Stimulated activated CD4-positive, alpha-beta T cell treated with anti-CD3 and anti-CD28 coated beads, Interleukin-15, amount 100 ng/mL, for 48 hours (primary cell): Measurements from ENCODE around the gene NUDT9.
A peak's percentile ranks its signal among the peaks of the same experiment; 100 is the strongest.
"Not testable (repeated sequence)": the region's sequence is repeated elsewhere in the genome, so short reads cannot be mapped to it uniquely, and the experiment has no call there.

ENCODE experiments used
- DNase-seq, 2 donors: peaks; one replicate each; pipeline ENCODE4 v3.0.0-alpha.2; 2020; ENCODE audit warnings: low read depth in 2 of 2

Gene NUDT9

GRCh38 chr4:87422104-87423052, at the start of gene NUDT9:
Gene NUDT9 (plus strand): TSS chr4:87422573. CDS start chr4:87422906, 333 bp downstream.
- peak; percentile 76 to 79 for DNase-seq

- no peak for DNase-seq
Observed at GRCh38 chr4:87375719-87376291, 46.6 kb upstream of the NUDT9 start.

GRCh38 chr4:87377816-87378215, 44.6 kb upstream of the NUDT9 start:
- DNase-seq, result no peak

- no peak for DNase-seq
Observed at GRCh38 chr4:87382116-87382515, 40.3 kb upstream of the NUDT9 start.

- DNase-seq, result no peak
Observed at GRCh38 chr4:87382931-87383330, 39.4 kb upstream of the NUDT9 start.

- DNase-seq, result not testable (repeated sequence)
Observed at GRCh38 chr4:87384466-87385132, 37.8 kb upstream of the NUDT9 start.

GRCh38 chr4:87387237-87387636, 35.1 kb upstream of the NUDT9 start:
- DNase-seq, result no peak

- DNase-seq, result no peak
Observed at GRCh38 chr4:87388901-87389300, 33.5 kb upstream of the NUDT9 start.

GRCh38 chr4:87390055-87390454, 32.3 kb upstream of the NUDT9 start:
- DNase-seq, result not testable (repeated sequence)

GRCh38 chr4:87390551-87390890, 31.9 kb upstream of the NUDT9 start:
- no peak for DNase-seq

GRCh38 chr4:87390891-87391575, 31.3 kb upstream of the NUDT9 start, which contains the start of gene HSD17B11:
Gene HSD17B11 (minus strand): TSS chr4:87391188. CDS start chr4:87391070, 118 bp downstream.
- DNase-seq, result peak; percentile 70 to 71

- no peak for DNase-seq
Observed at GRCh38 chr4:87391576-87392054, 30.8 kb upstream of the NUDT9 start.

GRCh38 chr4:87392183-87392582, 30.2 kb upstream of the NUDT9 start:
- no peak for DNase-seq

- DNase-seq, result not testable (repeated sequence)
Observed at GRCh38 chr4:87395073-87395472, 27.3 kb upstream of the NUDT9 start.

- DNase-seq, result not testable (repeated sequence)
Observed at GRCh38 chr4:87395851-87396250, 26.5 kb upstream of the NUDT9 start.

GRCh38 chr4:87399148-87399547, 23.2 kb upstream of the NUDT9 start:
- no peak for DNase-seq

GRCh38 chr4:87399954-87400353, 22.4 kb upstream of the NUDT9 start:
- DNase-seq, result no peak

GRCh38 chr4:87403732-87404131, 18.6 kb upstream of the NUDT9 start:
- not testable (repeated sequence) for DNase-seq

GRCh38 chr4:87405211-87405820, 17.1 kb upstream of the NUDT9 start:
- no peak for DNase-seq

GRCh38 chr4:87406462-87406861, 15.9 kb upstream of the NUDT9 start:
- DNase-seq, result no peak

GRCh38 chr4:87406902-87407301, 15.5 kb upstream of the NUDT9 start:
- not testable (repeated sequence) for DNase-seq
